Hepatocyte (in vitro differentiated cells): ENCODE measurements around the gene RADX.

Experiments used
- EZH2 ChIP-seq: fragments of 200-600 bp; sonication (generic); IDR thresholded peaks from 2 replicates; pipeline ENCODE4 v1.6.1; 2016; ENCODE audit warnings: antibody characterized with exemption, mild to moderate bottlenecking, borderline replicate concordance
- EZH2phosphoT487 ChIP-seq: fragments of 200-600 bp; sonication (generic); IDR thresholded peaks from one replicate; pipeline ENCODE4 v1.6.1; 2018; ENCODE audit warnings: antibody characterized with exemption, mild to moderate bottlenecking, low read depth, moderate library complexity; ENCODE audit not compliant: unreplicated experiment, severe bottlenecking
- TF ChIP-seq, protein P1 (sequence below): fragments of 200-600 bp; sonication (generic); IDR thresholded peaks from 2 replicates; pipeline ENCODE4 v1.5.1; 2016; ENCODE audit warnings: antibody characterized with exemption, mild to moderate bottlenecking; ENCODE audit not compliant: poor library complexity

DNA sequence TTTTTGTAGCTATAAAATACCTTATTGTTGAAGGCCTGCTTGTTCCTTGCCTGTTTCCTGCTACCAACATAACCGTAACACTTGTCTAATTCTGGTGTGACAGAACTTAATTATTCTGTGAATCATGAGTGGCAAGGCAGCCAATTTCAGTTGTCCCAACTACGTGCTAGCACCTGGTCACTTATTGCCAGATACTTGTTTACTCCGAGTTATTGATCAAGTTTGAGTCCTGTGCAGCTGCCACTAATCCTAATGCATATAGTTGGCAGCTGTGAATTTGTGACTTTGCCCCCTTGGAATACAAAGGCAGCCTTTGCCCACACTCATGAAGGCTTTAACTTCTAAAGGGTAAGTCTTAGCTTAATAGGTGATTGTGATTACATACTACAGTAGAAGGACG is 106.9 kb downstream of the RADX start:
- TF ChIP-seq, protein P1, sequence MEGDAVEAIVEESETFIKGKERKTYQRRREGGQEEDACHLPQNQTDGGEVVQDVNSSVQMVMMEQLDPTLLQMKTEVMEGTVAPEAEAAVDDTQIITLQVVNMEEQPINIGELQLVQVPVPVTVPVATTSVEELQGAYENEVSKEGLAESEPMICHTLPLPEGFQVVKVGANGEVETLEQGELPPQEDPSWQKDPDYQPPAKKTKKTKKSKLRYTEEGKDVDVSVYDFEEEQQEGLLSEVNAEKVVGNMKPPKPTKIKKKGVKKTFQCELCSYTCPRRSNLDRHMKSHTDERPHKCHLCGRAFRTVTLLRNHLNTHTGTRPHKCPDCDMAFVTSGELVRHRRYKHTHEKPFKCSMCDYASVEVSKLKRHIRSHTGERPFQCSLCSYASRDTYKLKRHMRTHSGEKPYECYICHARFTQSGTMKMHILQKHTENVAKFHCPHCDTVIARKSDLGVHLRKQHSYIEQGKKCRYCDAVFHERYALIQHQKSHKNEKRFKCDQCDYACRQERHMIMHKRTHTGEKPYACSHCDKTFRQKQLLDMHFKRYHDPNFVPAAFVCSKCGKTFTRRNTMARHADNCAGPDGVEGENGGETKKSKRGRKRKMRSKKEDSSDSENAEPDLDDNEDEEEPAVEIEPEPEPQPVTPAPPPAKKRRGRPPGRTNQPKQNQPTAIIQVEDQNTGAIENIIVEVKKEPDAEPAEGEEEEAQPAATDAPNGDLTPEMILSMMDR: no peak
- TF ChIP-seq EZH2 (no peak), EZH2phosphoT487 (no peak)
